HepG2 (cell line): ENCODE data around the gene FCGR1A. TPM values are rescaled to one million over a fixed set of nuclear protein-coding genes. Genes with fewer than 3 reads are reported as not detected.
"Not testable (repeated sequence)": the region's sequence is repeated elsewhere in the genome, so short reads cannot be mapped to it uniquely, and the experiment has no call there.

Experiments
- ATAC-seq: fragments of 200-7000 bp; cut with Tn5 transposase; 3 replicates; pipeline ENCODE4 v1.9.1; 2020; ENCODE audit warnings: mild to moderate bottlenecking, moderate library complexity
- BruUV-seq: library from RNA; stranded (reverse); fragments of 400-500 nt; replicated peaks from 2 replicates; lab custom pipeline; 2021; lab: Mats Ljungman, UMichigan
- CTCF ChIA-PET: fragments of 300-600 bp; formaldehyde crosslinking; extraction: SDS; loops from one replicate; lab custom pipeline; 2021; ENCODE audit warnings: low total read pairs, inconsistent platforms, low intra/inter-chr PET ratio; lab: Yijun Ruan, JAX
- POLR2A ChIA-PET: fragments of 350-600 bp; sonication (Branson Sonifier 250); formaldehyde crosslinking; loops from one replicate; lab custom pipeline; 2020; ENCODE audit warnings: antibody characterized with exemption, inconsistent platforms; lab: Yijun Ruan, JAX
- DNase-seq: peaks from one replicate; pipeline ENCODE4 v3.0.0-alpha.2; 2015; ENCODE audit warnings: low spot score
- FAIRE-seq: peaks from 3 replicates; lab custom pipeline; 2011; peaks lifted over from hg19 to GRCh38; lab: Jason Lieb, UNC
- H2AFZ ChIP-seq: one replicate; pipeline ENCODE4 v1.6.1; 2011; ENCODE audit warnings: low read length, inconsistent platforms
- H3K27ac ChIP-seq: fragments of 300-600 bp; 3 replicates; pipeline ENCODE4 v1.8.0; 2011; ENCODE audit warnings: mixed run types, mild to moderate bottlenecking, mixed read lengths, low read length, inconsistent platforms; ENCODE audit not compliant: insufficient read depth; ENCODE audit errors: extremely low read length
- H3K27me3 ChIP-seq, 2 experiments: fragments of 200-600 bp in 1 of 2; 2 replicates in 1 of 2; 3 replicates in 1 of 2; pipeline versions ENCODE4 v1.6.0 to v1.8.0; 2011; ENCODE audit warnings: low read length in 2 of 2, mild to moderate bottlenecking in 2 of 2, moderate library complexity in 2 of 2, inconsistent platforms in 1 of 2; ENCODE audit not compliant: insufficient read depth in 2 of 2, control insufficient read depth in 1 of 2
- H3K36me3 ChIP-seq, 2 experiments: fragments of 200-600 bp in 1 of 2; replicated peaks in 1 of 2; 2 replicates in 1 of 2; 3 replicates in 1 of 2; pipeline versions ENCODE4 v1.5.1 to v1.8.0; 2011; ENCODE audit warnings: low read length in 2 of 2, inconsistent platforms in 1 of 2; ENCODE audit not compliant: insufficient read depth in 2 of 2, control insufficient read depth in 1 of 2
- H3K4me1 ChIP-seq: 2 replicates; pipeline ENCODE4 v1.5.1; 2012; ENCODE audit warnings: low read length, inconsistent platforms; ENCODE audit not compliant: insufficient read depth
- H3K4me2 ChIP-seq: 2 replicates; pipeline ENCODE4 v1.6.0; 2011; ENCODE audit warnings: low read depth, low read length, inconsistent platforms
- H3K4me3 ChIP-seq, 3 experiments: fragments of 200-600 bp in 1 of 3; sonication (generic), shearing (Covaris generic) in 1 of 3; replicated peaks in 1 of 3; 2 replicates each; pipeline ENCODE4 v1.5.1; 2011 to 2016; ENCODE audit warnings: low read length in 3 of 3, inconsistent platforms in 2 of 3, low read depth in 2 of 3, mild to moderate bottlenecking in 2 of 3, control low read depth in 1 of 3, mixed read lengths in 1 of 3; ENCODE audit not compliant: insufficient read depth in 1 of 3
- H3K79me2 ChIP-seq: one replicate; pipeline ENCODE4 v1.6.1; 2011; ENCODE audit warnings: low read length, inconsistent platforms; ENCODE audit not compliant: insufficient read depth
- H3K9ac ChIP-seq: 2 replicates; pipeline ENCODE4 v1.6.0; 2011; ENCODE audit warnings: mild to moderate bottlenecking, low read depth, low read length, inconsistent platforms; ENCODE audit not compliant: insufficient read depth
- H3K9me3 ChIP-seq: 2 replicates; pipeline ENCODE4 v1.5.1; 2012; ENCODE audit warnings: mild to moderate bottlenecking, low read length
- H4K20me1 ChIP-seq: 2 replicates; pipeline ENCODE4 v1.6.0; 2011; ENCODE audit warnings: inconsistent platforms, mild to moderate bottlenecking, low read length, moderate library complexity; ENCODE audit not compliant: insufficient read depth
- WGBS: methylation state at CpG from one replicate; pipeline ENCODE4 v1.1.6; 2017; ENCODE audit warnings: low lambda C conversion rate; 5-methylcytosine and 5-hydroxymethylcytosine counted together
- in situ Hi-C: cut with HindIII; loops from 2 replicates; pipeline ENCODE4 v1.10.0; 2017; ENCODE audit warnings: low pct_unique_long_range_greater_than_20kb; ENCODE audit not compliant: extremely low pct_ligation_motif_present
- intact Hi-C: fragments of 100-400 bp; cut with micrococcal nuclease; formaldehyde crosslinking; loops from one replicate; pipeline ENCODE4 v1.10.0; 2022; ENCODE audit not compliant: unreplicated experiment
- polyA plus RNA-seq, 8 experiments: library from polyadenylated mRNA; depleted of rRNA in 3 of 8; stranded (reverse) in 7 of 8; unstranded in 1 of 8; fragments of >200 nt; fragmentation: Illumina TruSeq in 4 of 8; extraction: Trizol in 4 of 8; gene quantifications; 2 replicates each; pipeline versions ENCODE4 v1.2.1 to v1.2.3, GENCODE V29; 2011 to 2016; ENCODE audit warnings: low read depth in 4 of 8, missing spikeins in 1 of 8, mixed read lengths in 1 of 8; ENCODE audit not compliant: insufficient read depth in 1 of 8
- total RNA-seq, 5 experiments: library from RNA; depleted of rRNA; stranded (reverse); fragments of >200 nt; fragmentation: Illumina TruSeq; extraction: Trizol; gene quantifications; 2 replicates each; pipeline ENCODE4 v1.2.3, GENCODE V29; 2016; ENCODE audit warnings: low read depth in 1 of 5

FCGR1A gene
- total and polyA plus RNA-seq, 2 of the 13 experiments (the other 11 are each of a cell fraction or from before 2014, with no cell fraction given) = not detected

DNA sequence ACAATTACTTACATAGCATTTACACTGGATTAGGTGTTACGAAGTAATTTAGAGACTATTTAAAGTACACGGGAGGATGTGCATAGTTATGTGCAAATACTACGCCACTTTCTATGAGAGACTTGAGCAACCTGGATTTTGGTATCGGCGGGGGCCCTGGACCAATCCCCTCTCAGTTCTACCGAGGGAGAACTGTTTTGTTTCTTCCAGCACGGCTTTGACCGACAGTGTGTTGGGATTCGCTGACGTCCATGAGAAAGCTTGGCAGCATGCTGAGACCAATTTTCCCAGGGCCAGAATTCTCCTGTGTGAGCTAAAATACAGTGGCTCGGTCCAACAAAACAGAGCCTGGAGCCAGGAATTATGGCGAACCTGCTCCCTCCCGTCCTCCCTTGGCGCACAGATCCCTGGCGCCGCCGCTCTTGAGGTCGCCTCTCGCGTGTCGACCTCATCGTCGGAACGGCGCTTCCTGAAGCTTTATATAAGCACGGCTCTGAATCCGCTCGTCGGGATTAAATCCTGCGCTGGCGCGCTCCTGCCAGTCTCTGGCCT is 49.3 kb downstream of the FCGR1A start:
- H3K4me2 ChIP-seq, CTCF ChIA-PET, H3K4me3 ChIP-seq, H3K36me3 ChIP-seq, H4K20me1 ChIP-seq, H2AFZ ChIP-seq, POLR2A ChIA-PET, H3K27ac ChIP-seq, H3K9ac ChIP-seq, H3K4me1 ChIP-seq, FAIRE-seq, H3K27me3 ChIP-seq, in situ Hi-C loops, H3K79me2 ChIP-seq, H3K9me3 ChIP-seq, intact Hi-C loops, DNase-seq: not testable (repeated sequence)
- WGBS = no CpG with 5 or more reads among the region's 32 CpGs
- peak; percentile 44 for ATAC-seq
- BruUV-seq = TSS peak; percentile 92

DNA sequence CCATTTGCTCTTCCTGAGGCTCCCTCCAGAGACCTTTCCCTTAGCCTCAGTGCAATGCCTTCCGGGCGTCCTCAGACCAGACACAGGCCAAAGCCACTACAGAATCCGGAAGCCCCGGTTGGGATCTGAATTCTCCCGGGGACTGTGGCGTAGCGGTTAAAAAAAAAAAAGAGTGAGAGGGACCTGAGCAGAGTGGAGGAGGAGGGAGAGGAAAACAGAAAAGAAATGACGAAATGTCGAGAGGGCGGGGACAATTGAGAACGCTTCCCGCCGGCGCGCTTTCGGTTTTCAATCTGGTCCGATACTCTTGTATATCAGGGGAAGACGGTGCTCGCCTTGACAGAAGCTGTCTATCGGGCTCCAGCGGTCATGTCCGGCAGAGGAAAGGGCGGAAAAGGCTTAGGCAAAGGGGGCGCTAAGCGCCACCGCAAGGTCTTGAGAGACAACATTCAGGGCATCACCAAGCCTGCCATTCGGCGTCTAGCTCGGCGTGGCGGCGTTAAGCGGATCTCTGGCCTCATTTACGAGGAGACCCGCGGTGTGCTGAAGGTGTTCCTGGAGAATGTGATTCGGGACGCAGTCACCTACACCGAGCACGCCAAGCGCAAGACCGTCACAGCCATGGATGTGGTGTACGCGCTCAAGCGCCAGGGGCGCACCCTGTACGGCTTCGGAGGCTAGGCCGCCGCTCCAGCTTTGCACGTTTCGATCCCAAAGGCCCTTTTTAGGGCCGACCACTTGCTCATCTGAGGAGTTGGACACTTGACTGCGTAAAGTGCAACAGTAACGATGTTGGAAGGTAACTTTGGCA is 50.0 kb downstream of the FCGR1A start:
- H3K4me3 ChIP-seq, FAIRE-seq, H2AFZ ChIP-seq, in situ Hi-C loops, H3K27ac ChIP-seq, H3K9me3 ChIP-seq, H3K9ac ChIP-seq, H3K4me2 ChIP-seq, DNase-seq, POLR2A ChIA-PET, H3K27me3 ChIP-seq, H4K20me1 ChIP-seq, H3K4me1 ChIP-seq, intact Hi-C loops, CTCF ChIA-PET, H3K36me3 ChIP-seq, H3K79me2 ChIP-seq: not testable (repeated sequence)
- no CpG with 5 or more reads among the region's 55 CpGs for WGBS
- TSS peak; percentile 86 for BruUV-seq
- ATAC-seq = peak; percentile 87

- BruUV-seq, H3K9ac ChIP-seq, H4K20me1 ChIP-seq, CTCF ChIA-PET, H3K27ac ChIP-seq, H3K4me1 ChIP-seq, H3K79me2 ChIP-seq, intact Hi-C loops, FAIRE-seq, in situ Hi-C loops, H3K36me3 ChIP-seq, POLR2A ChIA-PET, H2AFZ ChIP-seq, DNase-seq, H3K4me2 ChIP-seq, H3K27me3 ChIP-seq, H3K9me3 ChIP-seq, H3K4me3 ChIP-seq: not testable (repeated sequence)
- WGBS = no CpG with 5 or more reads among the region's 15 CpGs
- ATAC-seq = peak; percentile 2
Measured at GRCh38 chr1:149833144-149833543, 50.6 kb downstream of the FCGR1A start.

DNA sequence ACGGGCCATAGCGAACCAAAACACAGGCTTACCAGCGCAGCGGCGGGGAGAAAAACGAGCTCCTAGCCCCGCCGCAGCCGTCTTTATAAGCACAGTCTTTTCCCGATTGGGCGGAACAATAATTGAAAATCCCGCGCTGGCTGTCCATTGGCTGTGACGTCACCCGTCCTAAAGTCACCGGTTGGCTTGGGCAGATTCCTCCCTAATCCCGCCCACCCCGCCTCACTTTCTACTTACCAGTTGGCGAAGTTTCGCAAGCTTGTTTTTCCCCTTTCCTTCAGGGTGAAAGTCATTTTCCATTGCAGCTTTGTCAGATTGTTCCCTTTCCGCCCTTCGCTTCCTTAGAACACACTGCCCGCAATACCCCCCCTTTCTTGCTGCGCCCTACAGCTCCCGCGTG is 58.7 kb downstream of the FCGR1A start:
- ATAC-seq (peak; percentile 26), FAIRE-seq (peak; percentile 90)
- no CpG with 5 or more reads among the region's 26 CpGs for WGBS
- H2AFZ ChIP-seq, H3K4me2 ChIP-seq, intact Hi-C loops, H3K4me3 ChIP-seq, POLR2A ChIA-PET, BruUV-seq, H3K36me3 ChIP-seq, in situ Hi-C loops, CTCF ChIA-PET, H3K27me3 ChIP-seq, H3K9ac ChIP-seq, H3K9me3 ChIP-seq, H4K20me1 ChIP-seq, DNase-seq, H3K27ac ChIP-seq: not testable (repeated sequence)
- peaks cover 18% of the 10 kb centered on the region for H3K4me1 ChIP-seq
- H3K79me2 ChIP-seq = peaks cover 29% of the 10 kb centered on the region
